Activated CD4-positive, alpha-beta T cell treated with anti-CD3 and anti-CD28 coated beads, Interleukin-10, Interleukin-2, amounts not matched to agents 100 ng/mL and 50 ng/mL, durations not matched to agents 16 hours and 8 hours (primary cell): ENCODE measurements around the gene RPL36.
"Not testable (repeated sequence)": the region's sequence is repeated elsewhere in the genome, so short reads cannot be mapped to it uniquely, and the experiment has no call there.

Experiments used
- DNase-seq: peaks from one replicate; pipeline ENCODE4 v3.0.0-alpha.2; 2020

Gene RPL36

DNA sequence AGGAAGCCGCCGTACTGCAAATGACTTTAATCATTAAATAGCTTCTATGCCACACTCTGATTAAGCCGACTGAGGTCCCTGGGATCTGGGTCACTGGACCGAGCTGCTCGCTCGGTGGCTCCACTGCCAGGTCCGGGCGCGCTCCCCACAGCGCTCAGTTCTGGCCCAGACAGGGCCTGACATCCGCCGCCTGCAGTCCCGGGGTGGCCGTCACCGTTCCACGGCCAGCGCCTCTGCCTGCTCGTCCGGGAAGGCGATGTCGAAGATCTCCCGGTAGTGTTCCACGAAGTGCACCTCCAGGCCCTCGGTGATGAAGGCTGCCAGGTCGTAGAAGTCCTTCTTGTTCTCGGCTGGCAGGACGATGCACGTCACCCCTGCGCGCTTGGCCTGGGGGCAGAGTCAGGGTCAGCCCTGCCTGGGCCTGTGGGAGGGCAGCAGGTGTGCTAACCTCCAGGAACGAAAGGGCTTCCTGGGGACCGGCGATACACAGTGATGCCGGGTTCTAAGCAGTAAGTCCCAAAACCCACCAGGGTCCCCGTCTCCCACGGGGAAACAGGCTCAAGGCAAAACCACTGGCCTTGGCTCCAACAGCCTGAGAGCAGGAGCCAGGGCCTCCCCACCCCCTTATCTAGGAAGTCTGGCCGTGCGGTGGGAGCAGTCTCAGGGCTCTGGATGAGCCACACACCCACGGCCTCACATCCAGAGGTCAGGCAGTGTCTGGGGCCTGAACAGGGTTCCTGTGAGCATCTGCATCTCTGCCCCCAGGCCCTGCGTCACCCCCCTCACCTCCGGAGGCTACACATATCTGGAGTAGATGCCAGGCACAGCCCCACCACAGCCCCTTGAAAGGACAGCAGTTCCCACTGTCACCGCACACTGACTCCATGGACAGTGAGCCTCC, 2.0 kb downstream of the RPL36 start:
- DNase-seq = peak; percentile 44

GRCh38 chr19:5692723-5693194, 2.7 kb downstream of the RPL36 start:
- DNase-seq = peak; percentile 26

DNA sequence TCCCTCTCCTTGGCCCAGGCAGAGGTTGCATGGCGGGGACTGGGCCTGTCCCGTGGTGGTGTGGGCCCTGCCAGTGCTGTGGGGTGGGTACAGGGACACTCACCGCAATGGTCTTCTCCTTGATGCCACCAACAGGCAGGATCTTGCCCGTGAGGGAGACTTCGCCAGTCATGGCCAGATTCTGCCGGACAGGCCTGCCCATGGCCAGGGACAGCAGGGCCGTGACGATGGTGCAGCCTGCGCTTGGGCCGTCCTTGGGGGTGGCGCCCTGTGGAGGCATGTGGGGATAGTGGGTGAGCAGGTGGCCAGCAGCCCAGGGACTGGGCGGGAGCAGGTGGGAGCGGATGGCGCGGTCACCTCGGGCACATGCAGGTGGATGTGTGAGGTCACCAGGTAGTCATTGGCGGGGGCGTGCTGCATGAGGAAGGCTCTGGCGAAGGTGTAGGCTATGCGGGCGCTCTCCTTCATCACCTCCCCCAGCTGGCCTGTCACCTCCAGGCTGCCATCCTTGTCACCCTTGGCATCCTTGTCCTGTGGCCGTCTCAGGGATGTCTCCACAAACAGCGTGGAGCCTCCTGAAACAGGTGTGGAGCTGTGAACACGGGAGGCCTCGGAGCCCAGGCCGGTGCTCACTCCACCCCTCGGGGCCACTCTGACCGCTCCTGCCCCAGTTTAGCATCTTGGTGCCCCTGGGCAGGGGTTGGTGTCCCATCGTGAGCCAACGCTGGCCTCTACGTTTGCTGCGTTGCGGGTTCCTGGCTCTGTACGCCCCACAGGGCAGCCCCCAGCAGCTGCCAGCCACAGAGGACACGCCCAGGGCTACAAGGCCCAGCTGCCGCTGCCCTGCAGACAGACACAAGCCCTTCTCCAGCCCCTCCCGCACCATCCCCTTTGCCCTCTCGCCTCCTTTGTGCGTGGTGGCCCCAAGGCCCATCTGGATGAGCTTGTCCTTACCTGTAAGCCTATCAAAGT, 3.4 kb downstream of the RPL36 start:
- peak; percentile 31 for DNase-seq

- no peak for DNase-seq
Measured at GRCh38 chr19:5694167-5694955, 4.3 kb downstream of the RPL36 start.

GRCh38 chr19:5694956-5695648, 5.0 kb downstream of the RPL36 start:
- no peak for DNase-seq

DNA sequence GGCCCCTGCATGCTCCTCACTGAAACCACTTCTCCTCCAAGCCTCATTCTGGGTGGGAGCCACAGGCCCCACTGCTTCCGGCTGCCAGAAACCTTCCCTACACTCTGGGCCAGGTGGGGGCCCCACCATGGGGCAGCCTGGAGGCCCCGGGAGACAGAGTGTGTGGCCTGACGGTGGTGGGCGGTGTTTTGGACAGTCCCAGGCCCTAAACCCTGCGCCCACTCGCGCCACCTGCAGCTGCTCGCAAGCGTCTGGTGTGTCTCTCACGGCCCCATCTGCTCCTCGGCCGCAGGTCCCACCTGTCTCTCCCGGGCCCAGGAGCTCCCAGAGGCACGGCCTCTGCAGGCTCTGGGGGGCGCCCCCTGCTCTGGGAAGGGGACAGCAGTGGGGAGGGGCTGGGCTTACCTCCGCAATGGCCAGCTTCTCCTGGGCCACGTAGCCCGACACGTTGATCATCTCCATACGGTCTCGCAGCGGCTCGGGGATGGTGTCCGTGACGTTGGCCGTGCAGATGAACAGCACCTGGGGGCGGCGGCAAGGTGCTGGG, 5.6 kb downstream of the RPL36 start:
- DNase-seq = no peak

- no peak for DNase-seq
Measured at GRCh38 chr19:5696196-5697021, 6.3 kb downstream of the RPL36 start.

GRCh38 chr19:5697022-5697889, 7.2 kb downstream of the RPL36 start:
- no peak for DNase-seq

DNA sequence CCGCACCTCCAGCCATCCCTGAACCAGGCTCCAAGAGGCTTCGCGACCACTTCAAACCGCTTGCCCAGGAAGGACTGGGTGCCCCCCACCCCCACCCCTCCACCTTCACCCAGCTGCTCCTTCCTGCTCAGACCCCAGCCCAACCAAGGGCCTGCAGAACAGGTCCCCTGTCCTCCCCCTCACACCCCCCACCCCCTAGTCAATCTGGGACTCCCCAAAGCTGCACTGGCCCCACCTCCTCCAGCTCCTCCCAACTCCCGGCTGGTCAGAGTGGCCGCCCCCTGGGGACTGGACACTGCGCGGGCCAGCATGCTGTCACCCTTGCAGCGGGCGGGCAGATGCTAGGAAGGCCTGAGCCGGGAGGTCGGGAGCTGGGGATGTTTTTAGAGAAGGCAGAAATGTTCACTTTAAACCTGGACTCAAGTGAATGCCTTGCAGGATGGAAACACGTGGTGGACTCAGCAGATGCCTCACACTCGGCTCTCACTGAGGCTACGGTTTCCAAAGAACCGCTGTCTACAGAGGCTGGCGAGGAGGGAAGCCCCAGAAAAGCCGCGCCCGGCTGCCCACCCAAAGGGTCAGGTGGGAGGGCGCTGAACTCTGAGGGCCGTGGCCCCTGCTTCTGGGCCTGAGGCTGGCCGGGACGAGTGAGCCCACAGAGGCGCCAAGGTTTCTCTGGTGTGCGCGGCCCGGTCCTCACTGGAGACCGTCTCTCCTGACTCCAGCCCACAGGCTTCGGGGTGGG, 8.0 kb downstream of the RPL36 start:
- no peak for DNase-seq

DNA sequence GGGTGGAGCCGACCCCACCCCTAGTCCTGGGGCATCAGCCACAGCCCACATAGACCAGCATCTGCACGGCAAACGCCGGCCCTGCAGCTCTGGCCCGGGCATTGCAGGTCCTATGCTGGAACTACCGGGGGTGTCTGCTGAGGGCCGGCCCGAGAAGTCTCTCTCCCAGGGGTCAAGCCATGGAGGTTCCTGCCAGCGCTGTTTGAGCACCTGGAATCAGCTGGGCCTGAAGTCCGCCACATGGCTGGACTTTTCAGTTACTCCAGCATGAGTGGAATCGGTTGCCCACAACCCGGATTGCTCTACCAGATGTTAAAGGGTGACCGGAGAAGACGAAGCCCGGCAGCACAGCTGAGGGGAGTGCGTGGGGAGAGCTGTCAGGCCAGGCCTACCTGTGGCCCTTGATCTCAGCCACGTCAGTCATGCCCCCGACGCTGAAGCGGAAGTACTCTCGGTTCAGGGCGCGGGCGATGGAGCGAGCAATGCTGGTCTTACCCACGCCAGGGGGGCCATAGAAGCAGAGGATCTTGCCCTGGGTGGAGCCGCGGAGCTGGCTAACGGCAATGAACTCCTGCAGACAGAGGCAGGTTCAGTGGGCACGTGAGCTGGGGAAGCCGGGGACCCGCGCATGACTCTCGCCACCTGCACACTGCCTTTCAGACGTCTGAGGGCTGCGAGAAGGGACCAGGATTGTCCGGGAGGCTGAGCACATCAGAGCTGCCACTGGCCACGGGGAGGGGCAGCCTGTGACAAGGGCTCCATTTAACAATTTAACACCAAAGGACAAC, 8.7 kb downstream of the RPL36 start:
- DNase-seq = no peak

DNA sequence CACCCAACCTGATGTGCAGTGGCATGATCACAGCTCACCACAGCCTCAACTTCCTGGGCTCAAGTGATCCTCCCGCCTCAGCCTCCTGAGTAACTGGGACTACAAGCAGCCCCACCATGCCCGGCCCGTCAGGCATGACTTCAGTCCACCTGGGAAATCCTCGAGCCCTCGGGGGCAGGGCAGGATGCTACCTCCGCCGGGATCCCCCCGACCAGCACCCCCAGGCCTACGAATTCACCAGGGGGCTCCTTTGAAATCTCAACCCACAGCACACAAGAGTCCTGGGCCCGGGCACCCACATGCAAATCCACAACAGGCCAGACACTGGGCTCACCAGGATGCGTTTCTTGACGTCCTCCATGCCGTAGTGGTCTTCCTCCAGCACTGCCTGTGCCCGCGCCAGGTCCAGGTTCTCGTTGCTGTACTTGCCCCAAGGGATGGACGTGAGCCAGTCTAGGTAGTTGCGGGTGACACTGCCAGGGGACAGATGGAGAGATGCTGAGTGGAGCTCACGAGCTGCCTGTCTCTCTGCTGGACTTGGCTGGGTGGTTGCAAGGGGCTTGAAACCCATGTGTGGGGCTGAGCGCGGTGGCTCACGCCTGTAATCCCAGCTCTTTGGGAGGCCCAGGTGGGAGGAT, 10.5 kb downstream of the RPL36 start:
- no peak for DNase-seq

- not testable (repeated sequence) for DNase-seq
Measured at GRCh38 chr19:5702053-5702410, 11.9 kb downstream of the RPL36 start.

- DNase-seq = no peak
Measured at GRCh38 chr19:5703819-5704818, 14.0 kb downstream of the RPL36 start.

- DNase-seq = no peak
Measured at GRCh38 chr19:5705552-5705951, 15.5 kb downstream of the RPL36 start.

DNA sequence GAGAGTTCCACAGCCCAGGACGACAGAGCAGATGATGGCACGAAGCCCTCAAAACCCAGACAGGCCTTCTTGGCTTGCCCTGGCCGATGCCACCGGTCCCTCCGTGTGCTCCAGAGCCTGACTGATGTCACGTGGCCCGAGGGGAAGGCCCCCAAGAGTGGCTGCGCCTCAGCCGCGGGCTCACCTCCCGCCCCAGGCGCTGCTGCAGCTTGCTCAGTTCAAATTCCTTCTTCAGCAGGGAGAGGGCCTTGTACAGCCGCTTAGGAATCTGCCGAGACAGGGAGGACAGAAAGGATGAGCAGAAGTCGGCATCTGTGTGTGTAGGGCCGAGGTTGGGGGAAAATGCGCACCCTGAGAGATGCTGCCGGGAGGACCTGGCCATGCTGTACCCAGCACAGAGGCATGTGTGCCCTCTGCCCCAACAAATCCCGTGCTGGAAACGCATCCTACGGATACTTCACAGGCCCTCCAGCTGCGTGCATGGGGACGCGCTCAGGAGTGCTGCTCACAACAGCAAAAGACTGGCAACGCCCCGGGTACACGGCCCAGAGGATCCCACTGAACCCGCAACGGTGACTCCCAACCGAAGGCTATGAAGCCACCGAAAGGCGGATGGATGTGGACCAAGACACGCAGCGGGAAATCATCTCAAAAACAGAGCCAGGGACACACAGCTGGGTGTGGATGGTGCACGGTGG, 16.9 kb downstream of the RPL36 start:
- DNase-seq = no peak
